Small intestine (tissue), 7 donors: ENCODE measurements around the gene TFF3. TPM values are rescaled to one million over a fixed set of nuclear protein-coding genes. Genes with fewer than 3 reads are reported as not detected.

Experiments used
- DNase-seq, 2 donors: peaks; one replicate each; pipeline versions ENCODE4 v3.0.0 to v3.0.0-alpha.2; 2013
- FAIRE-seq: peaks from 2 replicates; lab custom pipeline; 2012; peaks lifted over from hg19 to GRCh38; lab: Jason Lieb, UNC
- H3K27ac ChIP-seq, 3 donors: one replicate each; pipeline ENCODE4 v1.5.1; 2013; ENCODE audit warnings: low read length in 2 of 3, mild to moderate bottlenecking in 2 of 3, control low read depth in 1 of 3, inconsistent platforms in 1 of 3, low read depth in 1 of 3, moderate library complexity in 1 of 3
- H3K27me3 ChIP-seq, 3 donors: one replicate each; pipeline ENCODE4 v1.6.1; 2013; ENCODE audit warnings: low read length in 3 of 3, inconsistent platforms in 1 of 3; ENCODE audit not compliant: control insufficient read depth in 3 of 3, insufficient read depth in 3 of 3
- H3K36me3 ChIP-seq, 3 donors: one replicate each; pipeline ENCODE4 v1.6.1; 2013; ENCODE audit warnings: low read length in 3 of 3, inconsistent platforms in 1 of 3, low read depth in 1 of 3, mild to moderate bottlenecking in 1 of 3, moderate library complexity in 1 of 3; ENCODE audit not compliant: control insufficient read depth in 3 of 3, insufficient read depth in 2 of 3
- H3K4me1 ChIP-seq, 3 donors: one replicate each; pipeline ENCODE4 v1.6.1; 2013; ENCODE audit warnings: low read length in 2 of 3, inconsistent platforms in 1 of 3, low read depth in 1 of 3, mild to moderate bottlenecking in 1 of 3, moderate library complexity in 1 of 3; ENCODE audit not compliant: control insufficient read depth in 3 of 3, insufficient read depth in 2 of 3
- H3K4me3 ChIP-seq, 3 donors: one replicate each; pipeline ENCODE4 v1.5.1; 2013; ENCODE audit warnings: low read length in 3 of 3, control low read depth in 1 of 3, inconsistent platforms in 1 of 3, low read depth in 1 of 3, mild to moderate bottlenecking in 1 of 3, moderate library complexity in 1 of 3
- H3K9me3 ChIP-seq, 2 donors: one replicate each; pipeline ENCODE4 v1.6.1; 2013; ENCODE audit warnings: low read depth in 1 of 2, low read length in 1 of 2; ENCODE audit not compliant: control insufficient read depth in 2 of 2, insufficient read depth in 1 of 2
- WGBS, 3 donors: extraction: QIAGEN DNeasy Blood & Tissue Kit; methylation state at CpG; one replicate each; pipeline ENCODE4 v1.1.7; 2013; 5-methylcytosine and 5-hydroxymethylcytosine counted together
- polyA plus RNA-seq, 4 donors: library from polyadenylated mRNA; stranded (reverse) in 3 of 4; unstranded in 1 of 4; fragments of 200-250 nt in 3 of 4; fragments of 120-200 nt in 1 of 4; gene quantifications; one replicate each; pipeline versions ENCODE4 v1.2.1 to v1.2.3, GENCODE V29; 2013
- donor health status: healthy with polysubstance abuse.
- donor health status: control.
- donor health status: control.
- donor health status: Bipolar disorder and iron deficiency.
- donor health status: healthy.

The TFF3 gene
- polyA plus RNA-seq, 4 donors, result 758 to 1,395 (median 912) TPM

DNA sequence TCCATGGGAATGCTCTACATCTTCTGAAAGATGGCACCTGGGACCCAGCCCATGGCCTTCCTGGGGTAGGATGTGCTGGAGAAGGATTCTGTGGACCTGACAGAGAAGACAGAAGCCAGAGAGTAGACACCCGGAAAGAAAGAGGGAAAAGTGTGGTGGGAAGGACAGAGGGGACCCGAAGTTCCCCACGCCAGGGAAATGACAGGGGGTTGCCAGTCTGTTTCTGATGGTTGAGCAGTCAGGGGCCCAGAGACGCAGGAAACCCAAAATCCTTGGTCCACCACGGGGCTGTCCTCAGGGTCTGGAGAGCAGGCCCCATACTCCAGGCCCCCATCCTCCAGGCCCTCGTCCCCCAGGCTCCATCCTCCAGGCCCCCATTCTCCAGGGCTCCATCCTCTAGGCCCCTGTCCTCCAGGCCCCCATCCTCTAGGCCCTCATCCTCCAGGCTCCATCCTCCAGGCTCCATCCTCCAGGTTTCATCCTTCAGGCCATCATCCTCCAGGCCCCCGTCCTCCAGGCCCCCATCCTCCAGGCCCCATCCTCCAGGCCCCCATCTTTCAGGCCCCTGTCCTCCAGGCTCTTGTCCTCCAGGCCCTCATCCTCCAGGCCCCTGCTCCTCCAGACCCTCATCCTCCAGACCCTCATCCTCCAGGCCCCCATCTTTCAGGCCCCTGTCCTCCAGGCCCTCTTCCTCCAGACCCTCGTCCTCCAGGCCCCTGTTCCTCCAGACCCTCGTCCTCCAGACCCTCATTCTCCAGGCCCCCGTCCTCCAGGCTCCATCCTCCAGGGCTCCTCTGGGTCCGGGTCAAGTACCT is 36.6 kb upstream of the TFF3 start:
- peaks cover 0 to 19% of the 10 kb centered on the region in 2 donors for H3K9me3 ChIP-seq
- no peaks in the 10 kb centered on the region for H3K36me3 ChIP-seq
- FAIRE-seq (no peak), DNase-seq (no peak)
- no peak overlapping the region for H3K4me3 ChIP-seq
- peaks cover 0 to 7% (median 0%) of the 10 kb centered on the region in 3 donors for H3K4me1 ChIP-seq
- 71 to 82% (median 76%) methylated on average over 10 to 11 of the region's 11 CpGs for WGBS, 3 donors
- no peak overlapping the region for H3K27ac ChIP-seq
- H3K27me3 ChIP-seq, result no peaks in the 10 kb centered on the region

DNA sequence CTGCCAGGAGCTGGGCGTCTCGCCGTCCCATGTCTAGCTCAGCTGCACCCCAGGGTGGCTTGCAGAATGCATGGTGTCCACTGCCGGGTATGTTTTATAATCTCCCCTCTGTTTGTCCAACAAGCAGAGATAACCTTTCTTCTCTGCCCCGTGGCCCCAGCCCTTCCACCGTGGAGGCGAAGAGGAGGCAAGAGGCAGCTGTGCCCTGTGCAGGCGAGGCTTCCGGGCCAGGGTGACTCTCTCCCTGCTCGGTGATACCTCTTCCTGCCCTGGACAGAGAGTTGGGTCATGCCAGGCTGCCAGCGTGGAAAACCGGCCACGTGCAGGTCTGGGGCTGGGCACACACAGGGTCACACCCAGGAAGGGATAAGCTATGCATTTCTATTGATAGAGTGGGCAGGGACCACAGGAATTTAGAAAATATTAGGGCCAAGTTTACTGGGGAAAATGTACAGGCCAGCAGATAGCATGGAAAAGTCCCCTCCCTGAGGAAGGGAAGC is 35.8 kb upstream of the TFF3 start, which contains the start of gene TFF2:
Gene TFF2, minus strand, starts transcription at position 68 of the 500 bp plus-strand sequence. Its CDS starts 37 bp downstream, at position 31.
- H3K9me3 ChIP-seq, result peaks cover 0 to 13% of the 10 kb centered on the region in 2 donors
- no peaks in the 10 kb centered on the region for H3K36me3 ChIP-seq
- FAIRE-seq (no peak), DNase-seq (no peak)
- no peaks in the 10 kb centered on the region for H3K27me3 ChIP-seq
- WGBS, 3 donors, result 63 to 70% (median 65%) methylated on average over 13 of the region's 13 CpGs
- H3K4me3 ChIP-seq, result no peak within 1 kb of the TSS
- H3K4me1 ChIP-seq, result peaks cover 0 to 7% (median 0%) of the 10 kb centered on the region in 3 donors
- no peak within 1 kb of the TSS for H3K27ac ChIP-seq

DNA sequence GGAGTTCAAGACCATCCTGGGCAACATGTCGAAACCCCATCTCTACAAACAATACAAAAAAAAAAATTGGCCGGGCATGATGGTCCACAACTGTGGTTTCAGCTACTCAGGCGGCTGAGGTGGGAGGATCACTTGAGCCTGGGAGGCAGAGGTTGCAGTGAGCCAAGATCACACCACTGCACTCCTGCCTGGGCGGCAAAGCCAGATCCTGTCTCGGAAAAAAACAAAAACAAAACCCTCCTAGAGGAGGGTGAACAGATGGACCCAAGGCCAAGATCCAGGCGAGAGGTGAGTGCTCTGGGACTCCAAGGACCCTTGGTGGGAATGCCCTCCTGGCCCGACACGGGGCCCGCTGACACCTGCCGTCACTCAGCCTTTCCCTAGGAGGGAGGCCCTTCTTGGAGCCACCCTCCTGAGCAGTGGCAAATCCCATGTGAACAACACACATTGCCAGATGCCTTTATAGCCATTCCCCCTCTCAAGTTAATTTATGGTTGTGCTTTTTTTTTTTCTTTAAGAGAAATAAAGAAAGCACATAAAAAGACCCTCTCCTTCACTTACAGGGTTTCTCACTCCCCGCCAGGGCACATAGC is 35.2 kb upstream of the TFF3 start:
- Histone ChIP-seq H3K4me3 (no peak overlapping the region), H3K4me1 (peaks cover 0 to 7% (median 0%) of the 10 kb centered on the region in 3 donors), H3K27ac (no peak overlapping the region), H3K27me3 (no peaks in the 10 kb centered on the region), H3K9me3 (peaks cover 0 to 10% of the 10 kb centered on the region in 2 donors), H3K36me3 (no peaks in the 10 kb centered on the region)
- FAIRE-seq (no peak), DNase-seq (no peak)
- WGBS, 3 donors, result 83 to 86% (median 85%) methylated on average over 11 of the region's 11 CpGs

DNA sequence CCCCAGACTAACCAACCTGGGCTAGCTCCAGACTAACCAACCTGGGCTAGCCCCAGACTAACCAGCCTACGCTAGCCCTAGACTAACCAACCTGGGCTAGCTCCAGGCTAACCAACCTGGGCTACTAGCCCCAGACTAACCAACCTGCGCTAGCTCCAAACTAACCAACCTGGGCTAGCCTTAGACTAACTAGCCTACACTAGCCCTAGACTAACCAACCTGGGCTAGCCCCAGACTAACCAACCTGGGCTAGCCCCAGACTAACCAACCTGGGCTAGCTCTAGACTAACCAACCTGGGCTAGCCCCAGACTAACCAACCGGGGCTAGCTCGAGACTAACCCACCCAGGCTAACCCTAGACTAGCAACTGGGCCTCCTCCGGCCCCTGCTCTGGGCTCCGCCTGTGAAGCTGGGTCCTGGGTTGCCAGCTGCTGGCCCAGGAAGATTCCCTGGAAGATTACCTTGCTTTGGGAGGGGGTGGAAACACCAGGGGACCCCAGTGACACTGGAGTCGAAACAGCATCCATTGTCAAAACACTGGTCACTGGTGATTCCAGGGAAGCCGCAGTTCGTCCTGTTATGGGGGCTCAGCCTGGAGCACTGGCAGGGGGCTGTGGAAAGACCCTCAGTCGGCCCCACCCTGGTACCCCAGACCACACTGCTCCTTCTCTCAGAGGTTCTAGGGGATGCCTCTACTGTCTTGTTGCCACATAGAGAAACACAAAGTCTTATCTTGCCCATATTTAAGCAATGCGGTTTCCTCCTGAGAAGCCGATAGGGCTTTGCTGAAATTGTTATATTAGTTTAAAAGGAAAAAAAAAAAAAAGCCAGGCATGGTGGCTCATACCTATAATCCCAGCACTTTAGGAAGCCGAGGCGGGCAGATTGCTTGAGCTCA is 34.5 kb upstream of the TFF3 start:
- WGBS, 3 donors, result 83 to 87% (median 84%) methylated on average over 14 of the region's 14 CpGs
- Histone ChIP-seq H3K4me3 (no peak overlapping the region), H3K4me1 (peaks cover 0 to 7% (median 0%) of the 10 kb centered on the region in 3 donors), H3K9me3 (peaks cover 0 to 7% of the 10 kb centered on the region in 2 donors), H3K27me3 (no peaks in the 10 kb centered on the region), H3K36me3 (no peaks in the 10 kb centered on the region), H3K27ac (no peak overlapping the region)
- FAIRE-seq, result no peak
- DNase-seq, result no peak

DNA sequence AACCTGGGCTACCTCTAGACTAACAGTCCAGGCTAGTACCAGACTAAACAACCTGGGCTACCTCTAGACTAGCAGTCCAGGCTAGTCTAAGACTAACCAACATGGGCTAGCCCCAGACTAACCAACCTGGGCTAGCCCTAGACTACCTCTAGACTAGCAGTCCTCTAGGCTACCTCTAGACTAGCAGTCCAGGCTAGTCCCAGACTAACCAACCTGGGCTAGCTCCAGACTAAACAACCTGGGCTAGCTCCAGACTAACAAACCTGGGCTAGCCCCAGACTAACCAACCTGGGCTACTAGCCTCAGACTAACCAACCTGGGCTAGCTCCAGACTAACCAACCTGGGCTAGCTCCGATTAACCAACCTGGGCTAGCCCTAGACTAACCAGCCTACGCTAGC is 33.6 kb upstream of the TFF3 start:
- DNase-seq, result no peak
- Histone ChIP-seq H3K4me1 (peaks cover 0 to 7% (median 0%) of the 10 kb centered on the region in 3 donors), H3K4me3 (no peak overlapping the region), H3K27ac (no peak overlapping the region), H3K27me3 (no peaks in the 10 kb centered on the region), H3K36me3 (no peaks in the 10 kb centered on the region), H3K9me3 (peaks cover 0 to 2% of the 10 kb centered on the region in 2 donors)
- WGBS, 3 donors, result 97 to 100% (median 98%) methylated on average over 2 of the region's 2 CpGs
- FAIRE-seq, result no peak

DNA sequence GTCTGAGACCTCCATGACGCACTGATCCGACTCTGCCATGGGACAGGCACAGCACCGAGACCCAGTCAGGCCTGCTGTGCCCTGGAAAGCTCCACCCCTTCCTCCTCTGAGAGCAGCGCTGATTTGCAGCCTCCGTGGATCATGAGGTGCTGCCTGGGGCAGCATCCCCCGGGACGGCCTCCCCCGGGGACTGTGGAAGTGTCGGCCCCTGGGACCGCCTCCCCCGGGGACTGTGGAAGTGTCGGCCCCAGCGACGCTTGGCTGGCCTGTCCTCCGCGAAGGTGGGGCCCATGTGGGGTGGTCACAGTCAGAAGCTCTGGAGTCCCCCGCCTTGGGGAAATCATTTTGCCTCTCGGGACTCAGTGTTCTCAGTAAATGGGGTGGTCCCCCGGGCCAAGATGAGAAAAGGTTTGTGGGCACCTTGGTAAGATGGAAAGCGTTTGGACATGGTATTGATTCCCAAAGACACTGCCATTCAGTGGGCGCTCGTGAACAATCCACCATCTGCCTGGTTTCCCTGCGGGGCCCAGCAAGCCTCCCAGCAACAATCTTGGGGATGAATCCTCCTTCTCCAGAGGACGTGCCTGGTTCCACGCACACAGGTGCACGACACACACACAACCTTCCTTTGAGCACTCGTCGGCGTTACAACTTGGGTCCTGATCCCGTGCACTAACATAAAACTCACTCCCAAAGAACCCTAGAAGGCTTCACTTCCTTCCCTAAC is 32.6 kb upstream of the TFF3 start:
- H3K4me1 ChIP-seq, result peaks cover 0 to 7% (median 0%) of the 10 kb centered on the region in 3 donors
- FAIRE-seq (no peak), DNase-seq (no peak)
- H3K9me3 ChIP-seq, result no peaks in the 10 kb centered on the region
- H3K36me3 ChIP-seq, result no peaks in the 10 kb centered on the region
- H3K4me3 ChIP-seq, result no peak overlapping the region
- H3K27ac ChIP-seq, result no peak overlapping the region
- H3K27me3 ChIP-seq, result no peaks in the 10 kb centered on the region
- WGBS, 3 donors, result 89 to 93% (median 89%) methylated on average over 29 to 30 of the region's 30 CpGs

DNA sequence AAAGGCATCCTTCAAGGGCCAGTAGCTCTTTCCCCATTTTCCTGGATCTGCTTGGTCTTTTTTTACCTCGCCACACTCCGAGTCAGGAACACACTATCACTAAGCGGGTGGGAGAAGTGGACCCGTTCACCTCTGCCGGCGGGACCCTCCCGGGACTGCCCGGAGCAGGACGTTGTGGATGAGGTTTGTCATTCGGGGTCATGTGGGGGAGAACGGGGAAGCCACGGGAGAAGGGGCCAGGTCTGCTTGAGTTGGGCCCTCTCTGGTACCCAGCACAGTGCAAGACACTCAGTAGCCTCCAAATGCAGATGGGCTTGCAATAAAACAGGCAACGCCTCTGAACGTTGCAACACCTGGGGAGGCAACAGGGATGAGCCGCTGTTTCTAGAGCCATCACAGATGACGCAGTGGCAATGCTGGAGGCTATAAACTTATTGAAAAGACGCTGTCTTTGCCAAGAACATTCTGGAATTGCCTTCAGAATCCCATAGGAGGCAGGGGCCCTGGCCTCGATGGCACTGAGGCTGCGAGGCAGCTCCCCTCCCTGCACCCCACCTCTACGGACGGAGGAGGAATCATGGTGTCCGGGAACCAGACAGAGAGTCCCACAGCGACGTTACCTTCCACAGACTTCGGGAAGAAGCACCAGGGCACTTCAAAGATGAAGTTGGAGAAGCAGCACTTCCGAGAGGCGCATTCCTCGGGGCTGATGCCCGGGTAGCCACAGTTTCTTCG is 31.8 kb upstream of the TFF3 start:
- 89 to 92% (median 90%) methylated on average over 30 of the region's 30 CpGs for WGBS, 3 donors
- no peaks in the 10 kb centered on the region for H3K36me3 ChIP-seq
- no peak for DNase-seq
- no peaks in the 10 kb centered on the region for H3K27me3 ChIP-seq
- no peak for FAIRE-seq
- H3K9me3 ChIP-seq, result no peaks in the 10 kb centered on the region
- H3K4me1 ChIP-seq, result peaks cover 0 to 7% (median 0%) of the 10 kb centered on the region in 3 donors
- no peak overlapping the region for H3K4me3 ChIP-seq
- no peak overlapping the region for H3K27ac ChIP-seq
